HG03378 (cell line): ENCODE results near the gene TMEM259.

Experiments used
- ATAC-seq: cut with Tn5 transposase; IDR thresholded peaks from one replicate; pipeline ENCODE4 v1.9.1; 2021; ENCODE audit warnings: mild to moderate bottlenecking, moderate library complexity; ENCODE audit not compliant: unreplicated experiment

Gene TMEM259

DNA sequence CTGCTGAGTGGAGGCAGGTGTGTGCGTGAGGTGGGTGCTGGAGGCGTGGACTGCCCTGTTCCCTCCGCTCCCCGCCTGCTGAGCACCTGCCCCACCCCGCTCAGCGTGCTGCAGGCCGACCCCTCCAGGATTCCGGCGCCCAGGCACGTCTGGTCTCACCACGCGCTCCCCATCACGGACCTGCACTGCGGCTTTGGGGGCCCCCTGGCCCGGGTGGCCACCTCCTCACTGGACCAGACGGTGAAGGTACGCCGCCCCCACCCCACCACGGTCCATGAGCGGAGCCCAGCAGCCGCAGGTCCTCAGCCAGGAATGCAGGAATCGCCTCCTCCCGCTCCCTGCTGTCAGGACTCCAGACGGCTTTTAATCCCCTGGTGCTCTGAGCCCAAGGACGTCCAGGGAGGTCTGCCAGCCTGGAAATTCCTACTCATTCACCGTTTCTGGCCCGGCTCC lies 30.8 kb downstream of the TMEM259 start:
- ATAC-seq = no peak

DNA sequence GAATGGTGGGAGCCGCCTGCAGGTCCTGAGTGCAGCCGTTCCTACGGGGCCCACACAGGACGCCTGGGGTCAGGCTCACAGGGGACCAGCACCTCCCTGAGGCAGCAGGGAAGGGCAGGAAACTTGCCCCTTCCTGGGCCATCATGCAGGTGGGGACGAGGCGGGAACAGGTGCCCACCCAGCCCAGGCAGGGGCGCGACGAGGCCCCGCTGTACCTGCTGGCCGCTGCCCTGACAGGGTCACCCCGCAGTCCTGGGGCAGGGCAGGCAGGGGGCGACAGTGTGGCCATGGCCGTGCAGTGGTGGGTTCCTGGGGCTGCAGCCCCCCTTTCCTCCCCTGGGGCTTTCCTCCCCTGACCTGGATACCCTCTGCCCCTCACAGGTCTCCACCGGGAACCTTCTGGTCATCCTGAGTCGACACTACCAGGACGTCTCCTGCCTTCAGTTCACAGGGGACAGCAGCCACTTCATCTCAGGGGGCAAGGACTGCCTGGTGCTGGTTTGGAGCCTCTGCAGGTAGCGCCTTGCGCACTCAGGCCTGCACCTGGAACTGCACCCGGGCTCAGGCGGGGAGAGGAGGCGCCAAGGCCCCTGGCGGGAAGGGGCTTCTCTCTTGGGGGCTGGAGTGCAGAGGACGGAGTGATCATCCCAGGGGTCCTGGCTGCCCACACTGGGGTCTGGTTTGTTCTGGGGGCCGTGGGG lies 31.4 kb downstream of the TMEM259 start:
- ATAC-seq = no peak

DNA sequence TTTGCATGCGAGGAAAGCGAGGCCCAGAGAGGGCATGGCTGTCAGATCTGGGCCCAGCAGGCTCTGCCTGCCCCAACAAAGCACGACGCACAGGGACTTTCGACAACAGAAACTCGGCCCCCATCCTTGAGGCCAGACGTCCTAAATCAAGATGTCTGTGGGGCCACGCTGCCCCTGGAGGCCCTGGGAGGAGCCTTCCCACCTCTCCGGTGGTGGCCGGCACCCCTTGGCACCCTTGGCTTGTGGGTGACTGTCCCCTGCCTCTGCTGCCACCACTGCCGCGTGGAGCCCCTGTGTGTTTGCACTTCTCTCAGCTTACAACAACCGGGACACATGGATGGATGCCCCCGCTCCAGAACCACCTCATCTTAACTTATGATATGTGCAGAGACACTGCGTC lies 32.4 kb downstream of the TMEM259 start:
- ATAC-seq = no peak

DNA sequence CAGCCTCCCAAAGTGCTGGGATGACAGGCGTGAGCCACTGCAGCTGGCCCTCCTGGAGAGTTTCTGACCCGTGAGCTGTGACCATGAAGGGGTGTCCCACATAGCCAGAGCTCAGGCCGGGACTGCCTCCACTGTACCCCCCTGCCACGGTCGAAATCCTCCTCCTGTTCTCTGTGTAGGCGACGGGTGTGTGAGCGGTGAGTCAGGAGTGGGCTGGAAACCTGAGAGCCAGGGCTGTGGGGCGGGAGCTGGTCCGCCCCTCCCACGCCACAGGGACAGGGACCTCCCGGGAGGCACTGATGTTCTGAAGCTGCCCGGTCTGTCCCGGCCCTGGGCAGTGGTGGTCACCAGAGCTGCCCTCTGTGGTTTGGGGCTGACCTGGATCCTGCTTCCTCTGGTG lies 32.8 kb downstream of the TMEM259 start:
- ATAC-seq = no peak

GRCh38 chr19:986083-986482 lies 34.8 kb downstream of the TMEM259 start:
- ATAC-seq = no peak

DNA sequence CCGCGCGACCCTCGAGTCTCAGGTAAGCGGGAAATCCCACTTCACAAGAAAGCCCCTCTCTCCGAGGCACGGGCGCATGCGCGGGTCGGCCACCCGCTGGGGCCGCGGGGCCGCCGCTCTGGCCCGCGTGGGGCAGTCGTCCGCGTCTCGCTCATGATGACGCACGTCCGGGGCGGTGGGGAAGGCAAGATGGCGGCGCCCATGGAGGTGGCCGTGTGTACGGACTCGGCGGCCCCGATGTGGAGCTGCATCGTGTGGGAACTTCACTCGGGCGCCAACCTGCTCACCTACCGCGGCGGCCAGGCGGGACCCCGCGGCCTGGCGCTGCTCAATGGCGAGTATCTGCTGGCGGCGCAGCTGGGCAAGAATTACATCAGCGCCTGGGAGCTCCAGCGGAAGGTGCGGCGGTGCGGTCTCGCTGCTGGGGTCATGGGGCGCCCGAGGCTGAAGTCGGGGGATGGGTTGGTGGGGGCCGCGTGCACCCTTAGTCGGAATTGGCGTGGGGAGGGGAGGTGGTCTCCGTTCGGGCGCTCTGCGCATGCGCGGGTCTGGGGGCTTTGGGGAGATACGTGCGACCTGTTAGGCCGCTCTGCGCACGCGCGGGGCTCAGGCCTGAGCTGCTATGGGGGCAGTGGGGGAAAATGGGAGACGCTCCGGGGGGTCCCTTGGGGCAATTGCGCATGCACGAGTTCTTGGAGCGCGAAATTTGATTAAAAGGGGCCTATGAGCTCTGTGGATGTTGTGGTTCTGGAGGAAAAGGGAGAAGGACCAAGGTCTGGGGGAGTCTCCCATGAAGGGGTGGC lies 36.6 kb downstream of the TMEM259 start, which contains the start of gene WDR18:
Gene WDR18 (plus strand): TSS at position 181 of the 803 bp plus-strand sequence. CDS start 9 bp downstream, at position 190.
- no peak for ATAC-seq

GRCh38 chr19:982567-983170 lies 38.3 kb downstream of the TMEM259 start:
- no peak for ATAC-seq

GRCh38 chr19:980133-980998 lies 40.6 kb downstream of the TMEM259 start:
- no peak for ATAC-seq

DNA sequence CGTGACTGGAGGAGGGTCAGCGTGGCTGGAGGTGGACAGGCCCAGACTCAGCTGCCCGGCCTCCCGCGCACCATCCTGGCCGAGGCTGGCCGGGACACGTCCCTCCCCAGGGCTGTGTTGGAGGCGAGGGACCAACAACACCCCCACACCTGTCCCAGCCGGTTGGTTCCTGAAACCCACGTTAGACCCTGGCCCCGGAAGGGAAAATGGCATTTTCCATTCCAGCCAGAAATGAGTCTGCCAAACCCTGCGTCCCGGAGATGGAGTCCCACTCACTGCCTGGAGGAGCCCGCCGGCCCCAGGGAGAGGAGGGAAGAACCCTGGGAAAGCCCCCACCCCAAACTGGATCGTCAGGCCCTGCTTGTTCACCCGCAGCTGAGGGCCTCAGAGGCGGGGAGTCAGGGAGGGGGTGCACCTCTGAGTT lies 41.6 kb downstream of the TMEM259 start:
- ATAC-seq = no peak

DNA sequence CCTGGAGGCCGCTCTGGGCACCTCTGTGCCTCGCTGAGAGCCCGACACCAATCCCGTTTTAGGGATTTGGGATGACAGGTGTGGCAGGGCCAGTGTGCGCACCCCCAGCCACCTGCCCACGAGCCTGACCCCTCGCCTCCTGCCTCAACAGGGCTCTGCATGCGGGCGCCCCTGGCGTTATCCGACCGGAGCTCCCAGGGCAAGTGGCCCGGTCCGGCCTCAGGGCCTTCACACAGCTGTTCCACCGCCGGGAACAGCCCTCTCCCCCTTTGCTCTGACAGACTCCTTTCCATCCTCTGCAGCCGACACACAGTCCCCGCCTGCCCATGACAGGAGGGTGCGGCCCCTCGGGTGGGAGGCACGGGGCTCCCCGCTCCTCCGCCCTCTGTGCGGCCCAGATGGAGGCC lies 43.9 kb downstream of the TMEM259 start:
- ATAC-seq = no peak

- ATAC-seq = no peak
These were observed 44.4 kb downstream of the TMEM259 start for GRCh38 chr19:976476-976875.

- ATAC-seq = no peak
These were observed 46.2 kb downstream of the TMEM259 start for GRCh38 chr19:974564-975257.

GRCh38 chr19:973726-974563 lies 47.0 kb downstream of the TMEM259 start:
- no peak for ATAC-seq

DNA sequence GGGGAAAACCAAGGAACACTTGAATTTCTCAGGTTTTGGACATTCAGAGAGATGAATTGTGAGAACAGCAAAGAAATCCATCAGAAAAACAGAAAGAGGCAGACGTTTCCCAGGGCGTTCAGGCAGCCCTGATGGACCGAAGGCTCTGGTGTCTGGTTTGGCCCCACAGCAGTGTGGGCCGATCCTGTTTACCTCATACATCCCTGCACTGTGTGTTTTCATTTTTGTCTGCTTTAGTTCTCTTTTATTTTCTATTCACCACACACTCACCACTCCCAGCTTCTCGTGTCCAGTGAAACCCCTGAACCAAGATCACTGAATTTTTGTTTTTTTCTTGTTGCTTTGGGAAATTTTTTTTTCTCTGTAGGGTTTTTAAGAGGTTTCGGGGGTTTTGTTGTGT lies 48.6 kb downstream of the TMEM259 start:
- ATAC-seq = no peak

- no peak for ATAC-seq
These were observed 49.1 kb downstream of the TMEM259 start for GRCh38 chr19:971795-972194.

DNA sequence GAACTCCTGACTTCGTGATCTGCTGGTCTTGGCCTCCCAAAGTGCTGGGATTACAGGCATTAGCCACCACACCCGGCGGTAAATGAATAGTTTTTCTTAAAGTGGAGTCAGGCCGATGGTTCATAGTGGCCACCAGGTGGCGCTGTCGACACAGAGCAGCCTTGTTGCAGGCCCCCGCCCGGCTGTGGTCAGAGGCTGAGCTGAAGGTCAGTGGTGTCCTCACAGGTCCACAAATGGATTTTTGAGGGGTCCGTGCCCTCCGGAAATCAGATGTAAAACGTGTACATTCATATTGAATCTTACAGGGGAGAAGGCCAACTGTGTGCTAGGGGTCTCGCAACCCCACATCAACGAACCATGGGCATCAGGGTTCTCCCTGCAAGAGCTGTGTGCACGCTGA lies 50.2 kb downstream of the TMEM259 start:
- ATAC-seq = no peak

DNA sequence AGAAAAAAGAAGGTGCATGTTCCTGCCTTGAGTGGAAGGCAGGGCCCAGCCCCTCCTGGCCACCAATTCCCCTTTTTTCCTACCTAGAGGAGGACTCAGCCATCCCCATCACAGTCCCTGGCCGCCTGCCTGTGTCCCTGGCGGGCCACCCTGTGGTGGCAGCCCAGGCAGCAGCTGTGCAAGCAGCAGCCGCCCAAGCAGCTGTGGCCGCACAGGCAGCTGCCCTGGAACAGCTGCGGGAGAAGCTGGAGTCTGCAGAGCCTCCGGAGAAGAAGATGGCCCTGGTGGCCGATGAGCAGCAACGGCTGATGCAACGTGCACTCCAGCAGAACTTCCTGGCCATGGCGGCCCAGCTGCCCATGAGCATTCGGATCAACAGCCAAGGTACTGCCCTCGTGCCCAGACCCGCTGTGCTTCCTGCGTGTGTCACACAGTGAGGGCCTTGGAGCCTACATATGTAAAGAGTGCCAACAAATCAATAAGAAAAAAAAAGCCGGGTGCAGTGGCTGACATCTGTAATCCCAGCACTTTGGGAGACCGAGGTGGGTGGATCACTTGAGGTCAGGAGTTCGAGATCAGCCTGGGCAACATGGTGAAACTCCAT lies 54.3 kb downstream of the TMEM259 start:
- ATAC-seq = no peak

GRCh38 chr19:964761-965694 lies 55.9 kb downstream of the TMEM259 start:
- no peak for ATAC-seq
